T-helper 2 cell treated with Interferon-gamma antibody and Interleukin-4, amounts not matched to agents 5 μg/mL and 100 μg/mL, for 36 hours (primary cell): ENCODE measurements around the gene EMC7.
"Not testable (repeated sequence)": the region's sequence is repeated elsewhere in the genome, so short reads cannot be mapped to it uniquely, and the experiment has no call there.

ENCODE experiments used
- DNase-seq: peaks from one replicate; pipeline ENCODE4 v3.0.0; 2021; ENCODE audit warnings: low spot score
- H3K27ac Mint-ChIP-seq: one replicate; pipeline ENCODE4 v1.8.0; 2021; ENCODE audit warnings: mild to moderate bottlenecking, mixed read lengths
- H3K27me3 Mint-ChIP-seq: one replicate; pipeline ENCODE4 v1.8.0; 2021; ENCODE audit warnings: low read depth, mixed read lengths
- H3K36me3 Mint-ChIP-seq: one replicate; pipeline ENCODE4 v1.8.0; 2021; ENCODE audit warnings: low read depth, mixed read lengths
- H3K4me1 Mint-ChIP-seq: one replicate; pipeline ENCODE4 v1.8.0; 2021; ENCODE audit warnings: low read depth, mixed read lengths
- H3K4me3 Mint-ChIP-seq: one replicate; pipeline ENCODE4 v1.8.0; 2022; ENCODE audit warnings: mild to moderate bottlenecking, moderate library complexity, mixed read lengths
- H3K9me3 Mint-ChIP-seq: one replicate; pipeline ENCODE4 v1.8.0; 2021; ENCODE audit warnings: mixed read lengths

Gene EMC7

DNA sequence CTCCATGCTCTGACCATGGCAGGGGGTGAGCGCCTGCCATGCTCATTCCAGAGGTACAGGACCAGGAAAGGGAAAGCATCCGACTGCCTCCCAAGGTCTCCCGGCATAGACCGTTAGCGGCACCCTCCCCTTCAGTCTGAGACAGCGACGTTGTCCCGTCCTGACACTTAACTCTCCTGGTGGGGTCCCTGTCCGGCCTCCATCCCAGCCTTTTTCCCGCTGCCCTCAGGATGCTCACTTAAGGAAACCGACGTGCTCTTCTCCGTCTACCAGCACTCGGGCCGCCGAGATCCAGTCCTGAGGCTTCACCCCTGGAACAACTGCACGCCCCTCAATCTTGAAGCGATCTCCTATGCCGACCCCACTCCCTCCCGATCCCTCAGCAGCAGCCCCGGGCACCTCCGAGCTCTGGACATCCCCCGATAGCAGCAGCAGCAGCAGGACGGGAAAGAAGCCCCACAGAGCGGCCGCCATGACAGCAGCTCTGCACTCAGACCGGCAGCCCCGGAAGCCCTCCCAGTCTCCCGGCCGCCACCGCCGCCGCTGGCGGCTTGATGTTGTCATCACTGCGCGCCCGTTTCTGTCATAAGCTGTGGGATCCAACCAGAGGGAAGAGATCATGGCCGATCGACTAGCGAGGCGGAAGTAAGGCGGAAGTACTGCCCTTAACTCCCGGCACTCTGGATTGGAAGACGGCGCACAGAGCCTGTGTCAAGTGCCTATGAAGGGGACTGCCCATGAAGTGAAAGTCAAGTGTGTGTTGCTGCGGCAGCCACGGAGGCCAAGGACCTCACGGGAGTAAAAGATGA is at the start of gene EMC7, which contains the start of gene PGBD4:
Gene EMC7 (minus strand): TSS at position 497 of the 809 bp plus-strand sequence. CDS start 23 bp downstream, at position 474.
Gene PGBD4 (plus strand): TSS at position 718 of the 809 bp plus-strand sequence. CDS start 449 bp downstream, outside the sequence.
- Mint-ChIP-seq H3K36me3 (peaks cover 27% of the 10 kb centered on the region), H3K27me3 (no peaks in the 10 kb centered on the region), H3K9me3 (peaks cover 9% of the 10 kb centered on the region), H3K4me1 (peaks cover 28% of the 10 kb centered on the region), H3K4me3 (peak within 1 kb of the TSS; percentile 100), H3K27ac (peak within 1 kb of the TSS; percentile 99)
- peak; percentile 99 for DNase-seq

DNA sequence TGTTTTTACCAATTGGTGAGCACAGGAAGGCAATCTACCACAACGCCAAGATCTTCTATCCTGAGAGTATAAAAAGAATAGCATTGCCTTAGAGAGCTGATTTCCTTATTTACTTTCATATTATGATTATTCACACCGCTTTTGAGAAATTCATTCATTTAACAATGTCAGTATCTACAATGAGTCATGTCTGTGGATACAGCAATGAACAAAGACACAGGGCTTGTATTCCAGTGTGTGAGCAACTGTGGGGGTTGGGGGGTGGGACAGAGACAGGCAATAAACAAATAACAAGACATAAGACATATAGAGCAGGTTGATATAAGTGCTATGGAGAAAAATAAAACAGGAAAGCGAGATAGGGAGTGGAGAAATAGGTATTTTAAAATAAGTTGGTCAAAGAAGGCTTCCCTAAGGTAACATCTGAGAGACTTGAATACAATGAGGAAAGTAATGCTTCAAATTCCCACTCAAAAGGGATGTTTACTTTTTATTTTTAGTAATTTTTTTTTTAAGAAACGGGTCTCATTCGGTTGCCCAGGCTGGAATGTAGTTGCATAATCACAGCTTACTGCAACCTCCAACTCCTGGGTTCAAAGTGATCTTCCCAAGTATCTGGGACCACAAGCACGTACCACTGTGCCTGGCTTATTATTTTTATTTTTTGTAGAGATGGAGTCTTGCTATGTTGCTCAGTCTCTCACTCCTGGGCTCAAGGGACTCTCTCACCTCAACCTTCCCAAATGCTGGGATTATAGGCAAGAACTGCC is 45.9 kb upstream of the EMC7 start:
- Mint-ChIP-seq H3K4me3 (no peak overlapping the region), H3K36me3 (peaks cover 34% of the 10 kb centered on the region), H3K27me3 (no peaks in the 10 kb centered on the region), H3K9me3 (no peaks in the 10 kb centered on the region), H3K27ac (peak overlapping the region; percentile 19), H3K4me1 (peaks cover 3% of the 10 kb centered on the region)
- no peak for DNase-seq

DNA sequence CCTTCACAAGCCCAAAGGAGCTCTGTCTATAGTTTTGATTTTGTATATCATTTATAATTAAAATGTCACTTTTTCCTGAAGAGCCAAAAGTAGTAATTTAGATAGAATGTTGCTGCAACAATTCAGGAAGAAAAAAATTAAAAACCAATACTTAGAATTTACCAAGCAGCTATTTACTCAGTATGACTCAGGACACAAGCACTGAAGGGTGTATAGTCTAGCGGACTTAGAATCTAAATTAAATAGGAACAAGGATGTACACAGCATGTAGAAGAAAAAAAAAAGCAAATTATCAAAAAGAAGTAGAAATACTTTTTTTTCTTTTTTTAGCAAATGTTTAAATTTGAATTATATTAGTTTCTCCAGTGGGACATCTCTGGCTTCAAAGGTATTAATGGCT is 31.8 kb upstream of the EMC7 start:
- no peaks in the 10 kb centered on the region for H3K9me3 Mint-ChIP-seq
- DNase-seq: no peak
- no peak overlapping the region for H3K27ac Mint-ChIP-seq
- peaks cover 3% of the 10 kb centered on the region for H3K36me3 Mint-ChIP-seq
- no peaks in the 10 kb centered on the region for H3K4me1 Mint-ChIP-seq
- H3K27me3 Mint-ChIP-seq: no peaks in the 10 kb centered on the region
- H3K4me3 Mint-ChIP-seq: no peak overlapping the region

DNA sequence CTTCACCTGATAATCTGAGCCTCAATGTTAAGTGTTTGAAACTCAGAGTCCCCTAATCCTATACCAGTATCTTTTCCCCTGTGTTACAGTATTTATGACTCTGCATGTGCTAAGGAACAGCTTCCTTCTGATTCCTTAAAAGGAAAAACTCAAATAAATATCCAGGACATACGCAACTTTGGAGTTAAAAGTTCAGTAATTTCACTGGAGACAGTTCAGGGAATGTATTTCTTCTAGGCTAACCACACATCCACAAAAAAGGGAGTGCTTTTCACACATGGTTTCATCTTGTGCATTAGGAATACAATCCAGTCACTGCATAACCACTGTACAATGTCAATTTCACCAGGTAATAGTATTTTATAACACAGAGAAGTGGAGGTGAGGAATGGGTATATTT is 31.2 kb upstream of the EMC7 start:
- H3K9me3 Mint-ChIP-seq: no peaks in the 10 kb centered on the region
- no peak overlapping the region for H3K27ac Mint-ChIP-seq
- no peaks in the 10 kb centered on the region for H3K36me3 Mint-ChIP-seq
- DNase-seq: no peak
- H3K4me1 Mint-ChIP-seq: no peaks in the 10 kb centered on the region
- H3K4me3 Mint-ChIP-seq: no peak overlapping the region
- H3K27me3 Mint-ChIP-seq: no peaks in the 10 kb centered on the region

GRCh38 chr15:34128898-34129297 is 27.2 kb upstream of the EMC7 start:
- H3K27ac Mint-ChIP-seq: no peak overlapping the region

DNA sequence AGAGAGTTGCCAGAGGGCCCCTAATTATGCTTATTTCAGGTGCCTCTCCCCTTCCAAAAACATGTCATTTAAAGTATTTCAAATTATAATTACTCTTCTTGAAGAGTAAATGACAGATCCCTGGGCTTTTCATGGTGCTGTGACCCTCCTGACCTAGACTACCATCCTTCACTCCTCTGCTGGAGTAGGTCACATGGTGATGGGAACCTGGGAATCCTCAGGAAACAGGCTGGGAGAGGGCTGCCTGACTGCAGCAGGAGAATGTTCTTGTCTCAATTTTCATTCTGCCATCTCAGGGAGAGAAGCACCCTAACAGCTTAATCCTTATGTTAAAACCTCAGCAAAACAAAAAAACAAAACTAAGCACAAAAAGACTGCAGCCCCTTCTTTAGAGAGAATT is 24.9 kb upstream of the EMC7 start:
- Mint-ChIP-seq H3K4me1 (no peaks in the 10 kb centered on the region), H3K4me3 (no peak overlapping the region), H3K27me3 (peaks cover 8% of the 10 kb centered on the region), H3K27ac (no peak overlapping the region), H3K36me3 (no peaks in the 10 kb centered on the region), H3K9me3 (no peaks in the 10 kb centered on the region)
- no peak for DNase-seq

More at GRCh38 chr15:34128898-34129297, 27.2 kb upstream of the EMC7 start:
- Mint-ChIP-seq H3K27me3 (peaks cover 8% of the 10 kb centered on the region), H3K9me3 (no peaks in the 10 kb centered on the region), H3K4me1 (no peaks in the 10 kb centered on the region), H3K4me3 (no peak overlapping the region), H3K36me3 (no peaks in the 10 kb centered on the region)
- DNase-seq: no peak

GRCh38 chr15:34125945-34126344 is 24.3 kb upstream of the EMC7 start:
- Mint-ChIP-seq H3K36me3 (no peaks in the 10 kb centered on the region), H3K27me3 (peaks cover 8% of the 10 kb centered on the region), H3K4me3 (no peak overlapping the region), H3K4me1 (no peaks in the 10 kb centered on the region), H3K27ac (no peak overlapping the region), H3K9me3 (no peaks in the 10 kb centered on the region)
- DNase-seq: no peak

DNA sequence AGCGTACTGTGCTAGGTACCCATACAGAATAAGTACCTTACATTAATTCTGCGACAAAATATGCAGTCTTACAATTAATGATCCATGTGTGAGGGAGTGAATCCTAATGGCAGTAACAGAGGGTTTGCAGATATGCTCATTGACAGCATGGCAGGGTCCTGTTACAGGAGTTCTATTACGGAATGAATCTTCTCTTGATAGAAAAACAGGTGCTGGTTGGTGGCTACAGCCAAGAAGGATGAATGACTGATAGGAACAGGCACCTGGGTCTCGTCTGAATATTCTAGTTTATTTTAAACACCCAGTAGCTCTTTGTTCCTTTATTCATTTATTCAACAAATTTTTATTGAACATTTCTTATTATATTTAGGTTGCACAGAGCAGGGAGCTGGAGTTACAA is 23.0 kb upstream of the EMC7 start:
- Mint-ChIP-seq H3K4me3 (no peak overlapping the region), H3K9me3 (no peaks in the 10 kb centered on the region), H3K27me3 (peaks cover 8% of the 10 kb centered on the region), H3K27ac (no peak overlapping the region), H3K4me1 (no peaks in the 10 kb centered on the region), H3K36me3 (no peaks in the 10 kb centered on the region)
- DNase-seq: no peak

- H3K36me3 Mint-ChIP-seq: no peaks in the 10 kb centered on the region
- no peaks in the 10 kb centered on the region for H3K9me3 Mint-ChIP-seq
- no peak overlapping the region for H3K4me3 Mint-ChIP-seq
- no peaks in the 10 kb centered on the region for H3K4me1 Mint-ChIP-seq
- peaks cover 8% of the 10 kb centered on the region for H3K27me3 Mint-ChIP-seq
- H3K27ac Mint-ChIP-seq: no peak overlapping the region
- no peak for DNase-seq
Observed at GRCh38 chr15:34122771-34123183, 21.1 kb upstream of the EMC7 start.

DNA sequence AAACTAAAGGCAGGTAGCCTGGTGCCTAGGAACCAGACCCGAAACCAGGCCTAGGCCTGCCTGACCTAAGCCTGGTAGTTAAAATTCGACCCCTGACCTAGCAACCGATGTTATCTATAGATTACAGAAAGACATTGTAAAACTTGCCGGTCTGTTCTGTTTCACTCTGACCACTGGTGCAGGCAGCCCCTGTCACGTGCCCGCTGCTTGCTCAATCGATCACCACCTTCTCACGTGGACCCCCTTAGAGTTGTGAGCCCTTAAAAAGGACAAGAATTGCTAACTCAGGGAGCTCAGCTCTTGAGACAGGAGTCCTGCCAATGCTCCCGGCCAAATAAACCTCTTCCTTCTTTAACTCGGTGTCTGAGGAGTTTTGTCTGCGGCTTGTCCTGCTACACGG is 20.1 kb upstream of the EMC7 start:
- H3K9me3 Mint-ChIP-seq, H3K36me3 Mint-ChIP-seq, H3K27me3 Mint-ChIP-seq, H3K27ac Mint-ChIP-seq, DNase-seq, H3K4me1 Mint-ChIP-seq, H3K4me3 Mint-ChIP-seq: not testable (repeated sequence)

DNA sequence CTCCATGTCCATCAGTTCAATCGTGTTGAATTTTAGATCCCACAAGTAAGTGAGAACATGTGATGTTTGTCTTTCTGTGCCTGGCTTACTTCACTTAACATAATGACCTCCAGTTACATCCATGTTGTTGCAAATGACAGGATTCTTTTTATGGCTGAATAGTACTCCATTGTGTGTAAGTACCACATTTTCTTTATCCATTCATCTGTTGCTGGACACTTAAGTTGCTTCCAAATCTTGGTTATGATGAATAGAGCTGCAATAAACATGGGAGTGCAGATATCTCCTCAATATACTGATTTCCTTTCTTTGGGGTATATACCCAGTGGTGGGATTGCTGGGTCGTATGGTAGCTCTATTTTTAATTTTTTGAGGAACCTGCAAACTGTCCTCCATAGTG is 18.8 kb upstream of the EMC7 start:
- not testable (repeated sequence) for H3K27ac Mint-ChIP-seq, H3K9me3 Mint-ChIP-seq, H3K27me3 Mint-ChIP-seq, H3K4me1 Mint-ChIP-seq, DNase-seq, H3K4me3 Mint-ChIP-seq, H3K36me3 Mint-ChIP-seq

- H3K4me3 Mint-ChIP-seq: no peak overlapping the region
- H3K9me3 Mint-ChIP-seq: no peaks in the 10 kb centered on the region
- H3K36me3 Mint-ChIP-seq: no peaks in the 10 kb centered on the region
- no peak for DNase-seq
- no peaks in the 10 kb centered on the region for H3K27me3 Mint-ChIP-seq
- no peaks in the 10 kb centered on the region for H3K4me1 Mint-ChIP-seq
- no peak overlapping the region for H3K27ac Mint-ChIP-seq
Observed at GRCh38 chr15:34119291-34119690, 17.6 kb upstream of the EMC7 start.

DNA sequence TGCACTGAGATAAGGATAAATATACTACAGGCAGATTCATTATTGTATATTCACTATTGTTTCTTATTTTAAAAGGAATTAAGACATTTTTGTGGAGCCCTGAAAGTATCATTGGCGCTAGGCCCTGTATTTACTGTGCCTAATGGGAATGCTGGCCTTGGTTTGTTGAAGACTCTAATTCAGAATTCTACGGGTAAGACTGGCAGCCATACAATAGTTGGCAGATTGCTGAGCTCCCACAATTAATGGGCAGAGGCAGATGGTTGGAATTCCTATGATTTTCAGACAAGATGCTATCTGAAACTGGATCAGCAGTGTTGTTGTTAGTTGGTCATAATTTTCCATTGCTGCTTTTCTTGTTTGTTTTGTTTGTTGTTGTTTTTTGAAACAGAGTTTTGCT is 15.0 kb upstream of the EMC7 start:
- Mint-ChIP-seq H3K4me3 (no peak overlapping the region), H3K4me1 (no peaks in the 10 kb centered on the region), H3K9me3 (no peaks in the 10 kb centered on the region), H3K27ac (no peak overlapping the region), H3K36me3 (no peaks in the 10 kb centered on the region), H3K27me3 (peaks cover 5% of the 10 kb centered on the region)
- DNase-seq: no peak

DNA sequence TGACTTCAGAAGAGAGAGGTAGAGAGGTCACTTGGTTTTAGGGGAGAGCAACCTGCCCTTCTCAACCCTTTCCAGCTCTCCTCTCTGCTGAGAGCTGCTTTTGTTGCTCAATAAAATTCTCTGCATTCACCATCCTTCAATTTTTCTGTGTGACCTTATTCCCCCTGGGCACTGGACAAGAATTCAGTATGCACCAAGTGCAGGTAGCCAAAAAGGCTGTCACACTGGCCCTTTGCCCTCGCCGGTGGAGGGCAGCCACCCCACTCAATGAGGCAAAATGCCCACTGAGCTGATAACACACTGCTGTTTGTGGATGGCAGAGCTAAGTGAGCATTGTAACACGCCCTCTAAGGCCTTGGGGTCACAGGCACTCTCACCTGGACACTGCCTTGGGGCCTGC is 13.1 kb upstream of the EMC7 start:
- no peak overlapping the region for H3K4me3 Mint-ChIP-seq
- H3K36me3 Mint-ChIP-seq: no peaks in the 10 kb centered on the region
- H3K4me1 Mint-ChIP-seq: peaks cover 5% of the 10 kb centered on the region
- peaks cover 5% of the 10 kb centered on the region for H3K27me3 Mint-ChIP-seq
- DNase-seq: no peak
- H3K27ac Mint-ChIP-seq: no peak overlapping the region
- no peaks in the 10 kb centered on the region for H3K9me3 Mint-ChIP-seq
